Measurements from ENCODE around the gene ERC2. TPM values are rescaled to one million over a fixed set of nuclear protein-coding genes. Genes with fewer than 3 reads are reported as not detected.

The ERC2 gene
- polyA plus RNA-seq, 1 experiment, result 0.07 TPM

- POLR2A ChIA-PET, result no interaction called here
- TF ChIP-seq CTCF (IDR thresholded peaks at IDR 0.05; ENCODE audit: low read depth, low read length), result no peak
Measured at GRCh38 chr3:55812394-55813013, 655.8 kb downstream of the ERC2 start.

GRCh38 chr3:55807210-55807609 lies 661.1 kb downstream of the ERC2 start:
- ChIA-PET POLR2A (no interaction called here), CTCF (no interaction called here)
- no peak for DNase-seq (ENCODE audit: low read depth, low spot score)
- Histone ChIP-seq H3K4me3 (ENCODE audit: low read depth, low read length) (no peak overlapping the region), H3K9me3 (ENCODE audit: control insufficient read depth, insufficient read depth, low read length) (no peaks in the 10 kb centered on the region), H3K27ac (ENCODE audit: low read depth, low read length) (no peak overlapping the region), H3K27me3 (ENCODE audit: control insufficient read depth, insufficient read depth, low read length) (no peaks in the 10 kb centered on the region)
- no peak for TF ChIP-seq CTCF (IDR thresholded peaks at IDR 0.05; ENCODE audit: low read depth, low read length)

More at GRCh38 chr3:55812394-55813013, 655.8 kb downstream of the ERC2 start:
- Histone ChIP-seq H3K27me3 (ENCODE audit: control insufficient read depth, insufficient read depth, low read length) (peaks cover 11% of the 10 kb centered on the region), H3K27ac (ENCODE audit: low read depth, low read length) (no peak overlapping the region), H3K4me3 (ENCODE audit: low read depth, low read length) (no peak overlapping the region), H3K9me3 (ENCODE audit: control insufficient read depth, insufficient read depth, low read length) (no peaks in the 10 kb centered on the region)
- DNase-seq (ENCODE audit: low read depth, low spot score), result no peak
- CTCF ChIA-PET, result interaction anchor here (0.5 kb wide), 1 partner anchor 65 kb away, joined by 3 read pairs; no protein-coding TSS in a partner anchor

- Histone ChIP-seq H3K27ac (ENCODE audit: low read depth, low read length) (no peak overlapping the region), H3K9me3 (ENCODE audit: control insufficient read depth, insufficient read depth, low read length) (no peaks in the 10 kb centered on the region), H3K4me3 (ENCODE audit: low read depth, low read length) (no peak overlapping the region), H3K27me3 (ENCODE audit: control insufficient read depth, insufficient read depth, low read length) (no peaks in the 10 kb centered on the region)
- CTCF ChIA-PET, result no interaction called here
- POLR2A ChIA-PET, result no interaction called here
- no peak for TF ChIP-seq CTCF (IDR thresholded peaks at IDR 0.05; ENCODE audit: low read depth, low read length)
- no peak for DNase-seq (ENCODE audit: low read depth, low spot score)
Measured at GRCh38 chr3:55805169-55805568, 663.1 kb downstream of the ERC2 start.

- Histone ChIP-seq H3K4me3 (ENCODE audit: low read depth, low read length) (no peak overlapping the region), H3K9me3 (ENCODE audit: control insufficient read depth, insufficient read depth, low read length) (no peaks in the 10 kb centered on the region), H3K27me3 (ENCODE audit: control insufficient read depth, insufficient read depth, low read length) (no peaks in the 10 kb centered on the region), H3K27ac (ENCODE audit: low read depth, low read length) (no peak overlapping the region)
- no peak for DNase-seq (ENCODE audit: low read depth, low spot score)
- no peak for TF ChIP-seq CTCF (IDR thresholded peaks at IDR 0.05; ENCODE audit: low read depth, low read length)
- POLR2A ChIA-PET, result interaction anchor here (0.6 kb wide), 1 partner anchor 38 kb away, joined by 3 read pairs; no protein-coding TSS in a partner anchor
- CTCF ChIA-PET, result no interaction called here
Measured at GRCh38 chr3:55804170-55805095, 663.8 kb downstream of the ERC2 start.

- POLR2A ChIA-PET, result no interaction called here
- DNase-seq (ENCODE audit: low read depth, low spot score), result no peak
- Histone ChIP-seq H3K4me3 (ENCODE audit: low read depth, low read length) (no peak overlapping the region), H3K27ac (ENCODE audit: low read depth, low read length) (no peak overlapping the region), H3K27me3 (ENCODE audit: control insufficient read depth, insufficient read depth, low read length) (no peaks in the 10 kb centered on the region), H3K9me3 (ENCODE audit: control insufficient read depth, insufficient read depth, low read length) (no peaks in the 10 kb centered on the region)
- CTCF ChIA-PET, result interaction anchor here (0.6 kb wide), 1 partner anchor 17 kb away, joined by 3 read pairs; no protein-coding TSS in a partner anchor
- no peak for TF ChIP-seq CTCF (IDR thresholded peaks at IDR 0.05; ENCODE audit: low read depth, low read length)
Measured at GRCh38 chr3:55802816-55803215, 665.5 kb downstream of the ERC2 start.
